Fibroblast of skin of right biceps (primary cell): ENCODE results near the gene CEP131.
A peak's percentile ranks its signal among the peaks of the same experiment; 100 is the strongest.
"Not testable (repeated sequence)": the region's sequence is repeated elsewhere in the genome, so short reads cannot be mapped to it uniquely, and the experiment has no call there.

ENCODE experiments used
- DNase-seq: peaks from one replicate; pipeline ENCODE4 v3.0.0-alpha.2; 2013

Gene CEP131

GRCh38 chr17:81162491-81162890, 60.3 kb downstream of the CEP131 start:
- no peak for DNase-seq

GRCh38 chr17:81161972-81162371, 60.8 kb downstream of the CEP131 start:
- no peak for DNase-seq

GRCh38 chr17:81161536-81161935, 61.2 kb downstream of the CEP131 start:
- no peak for DNase-seq

GRCh38 chr17:81160747-81161453, 61.9 kb downstream of the CEP131 start:
- no peak for DNase-seq

- DNase-seq = no peak
Measured at GRCh38 chr17:81160306-81160705, 62.5 kb downstream of the CEP131 start.

- DNase-seq = no peak
Measured at GRCh38 chr17:81159611-81160265, 63.0 kb downstream of the CEP131 start.

GRCh38 chr17:81158688-81159590, 63.8 kb downstream of the CEP131 start:
- no peak for DNase-seq

- DNase-seq = no peak
Measured at GRCh38 chr17:81157848-81158687, 64.7 kb downstream of the CEP131 start.

GRCh38 chr17:81156866-81157805, 65.6 kb downstream of the CEP131 start:
- no peak for DNase-seq

GRCh38 chr17:81154961-81155360, 67.8 kb downstream of the CEP131 start:
- no peak for DNase-seq

GRCh38 chr17:81154016-81154415, 68.7 kb downstream of the CEP131 start:
- DNase-seq = not testable (repeated sequence)

- peak; percentile 42 for DNase-seq
Measured at GRCh38 chr17:81153340-81153803, 69.4 kb downstream of the CEP131 start.

GRCh38 chr17:81152288-81152828, 70.4 kb downstream of the CEP131 start:
- no peak for DNase-seq

- no peak for DNase-seq
Measured at GRCh38 chr17:81151278-81151677, 71.5 kb downstream of the CEP131 start.

- no peak for DNase-seq
Measured at GRCh38 chr17:81150377-81151077, 72.2 kb downstream of the CEP131 start.

GRCh38 chr17:81148986-81149533, 73.7 kb downstream of the CEP131 start:
- DNase-seq = no peak

- DNase-seq = no peak
Measured at GRCh38 chr17:81148571-81148970, 74.2 kb downstream of the CEP131 start.

GRCh38 chr17:81147701-81148100, 75.1 kb downstream of the CEP131 start:
- DNase-seq = no peak

- not testable (repeated sequence) for DNase-seq
Measured at GRCh38 chr17:81146208-81146607, 76.6 kb downstream of the CEP131 start.

GRCh38 chr17:81144423-81144781, 78.4 kb downstream of the CEP131 start:
- no peak for DNase-seq
